ENCODE results near the gene SPRTN.

- no peak for TF ChIP-seq CTCF (conservative IDR thresholded peaks at IDR 0.05; ENCODE audit: low read length)
- no peak for TF ChIP-seq EZH2phosphoT487 (IDR thresholded peaks at IDR 0.05; ENCODE audit: borderline replicate concordance)
Measured at GRCh38 chr1:231324660-231325059, 13.4 kb upstream of the SPRTN start.

Measured in Loucy (cell line).